GM12864 (cell line): ENCODE measurements around the gene DOCK2.

ENCODE experiments used
- DNase-seq: peaks from one replicate; pipeline ENCODE4 v3.0.0-alpha.2; 2011; ENCODE audit warnings: low read depth
- H3K4me3 ChIP-seq: 2 replicates; pipeline ENCODE4 v1.5.1; 2011; ENCODE audit warnings: mild to moderate bottlenecking, low read depth, low read length, control low read depth
- CTCF ChIP-seq: IDR thresholded peaks from 2 replicates; pipeline ENCODE4 v1.5.1; 2011; ENCODE audit warnings: low read depth, mild to moderate bottlenecking, moderate library complexity, low read length, control low read depth, inconsistent platforms; ENCODE audit errors: missing control alignments

The DOCK2 gene

DNA sequence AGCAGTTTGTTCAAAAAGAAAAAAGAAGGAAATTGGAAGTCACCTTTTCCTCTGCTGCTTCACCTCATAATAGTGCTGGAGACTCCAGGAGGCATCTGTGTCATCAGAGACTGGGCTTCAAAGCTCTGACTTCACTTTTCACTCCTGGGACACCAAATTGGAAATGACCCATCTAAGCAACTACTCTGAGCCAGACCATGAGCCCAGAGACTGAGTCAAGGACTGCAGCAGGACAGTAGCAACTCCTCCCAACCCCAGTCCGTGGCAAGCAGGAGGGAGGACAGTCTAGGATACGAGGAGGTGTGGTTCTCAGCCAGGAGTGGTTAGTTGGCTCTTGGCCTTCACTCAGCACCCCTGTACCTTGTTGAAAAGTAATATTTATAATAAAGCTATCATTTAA lies 211.7 kb downstream of the DOCK2 start:
- no peak for DNase-seq
- no peak for TF ChIP-seq CTCF

GRCh38 chr5:169850409-169850808 lies 213.3 kb downstream of the DOCK2 start:
- DNase-seq: no peak
- TF ChIP-seq CTCF: peak; percentile 9
- H3K4me3 ChIP-seq: no peak overlapping the region

More for the DNA sequence above, 211.7 kb downstream of the DOCK2 start:
- no peak overlapping the region for H3K4me3 ChIP-seq

GRCh38 chr5:169851321-169851850 lies 214.3 kb downstream of the DOCK2 start:
- no peak for TF ChIP-seq CTCF
- H3K4me3 ChIP-seq: no peak overlapping the region
- no peak for DNase-seq

GRCh38 chr5:169856571-169856970 lies 219.5 kb downstream of the DOCK2 start:
- TF ChIP-seq CTCF: no peak
- DNase-seq: no peak
- no peak overlapping the region for H3K4me3 ChIP-seq

DNA sequence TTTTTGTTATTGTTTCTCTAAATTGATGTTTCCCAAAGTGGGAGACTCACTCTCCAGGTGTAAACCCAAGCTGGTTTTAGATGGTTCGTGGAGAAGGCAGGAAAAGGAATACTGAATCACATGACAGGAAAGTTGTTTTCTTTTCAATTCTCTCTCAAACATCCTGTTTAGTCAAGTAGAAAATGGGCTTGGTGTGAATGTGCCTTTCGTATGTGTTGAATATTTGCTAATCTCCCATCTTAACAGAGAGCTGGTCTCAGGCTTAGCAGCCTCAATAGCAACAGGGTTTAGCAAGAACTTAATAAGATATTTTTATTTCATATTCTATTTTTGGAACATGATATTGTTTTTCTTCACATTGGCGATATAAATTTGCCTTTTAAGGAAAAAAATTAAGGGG lies 223.5 kb downstream of the DOCK2 start:
- no peak for DNase-seq
- H3K4me3 ChIP-seq: no peak overlapping the region
- TF ChIP-seq CTCF: no peak

- no peak for TF ChIP-seq CTCF
- DNase-seq: no peak
- H3K4me3 ChIP-seq: no peak overlapping the region
These were observed 224.4 kb downstream of the DOCK2 start for GRCh38 chr5:169861433-169861832.

GRCh38 chr5:169861934-169862333 lies 224.9 kb downstream of the DOCK2 start:
- TF ChIP-seq CTCF: no peak
- DNase-seq: no peak

More at GRCh38 chr5:169861934-169862333, 224.9 kb downstream of the DOCK2 start:
- no peak overlapping the region for H3K4me3 ChIP-seq
